Left forelimb (tissue), 1 donor: ENCODE results near the gene FTSJ1.

Experiments
- DNase-seq: peaks from one replicate; pipeline ENCODE4 v3.0.0-alpha.2; 2018; ENCODE audit warnings: low spot score

FTSJ1 gene

GRCh38 chrX:48470833-48471118, 5.2 kb upstream of the FTSJ1 start:
- no peak for DNase-seq

DNA sequence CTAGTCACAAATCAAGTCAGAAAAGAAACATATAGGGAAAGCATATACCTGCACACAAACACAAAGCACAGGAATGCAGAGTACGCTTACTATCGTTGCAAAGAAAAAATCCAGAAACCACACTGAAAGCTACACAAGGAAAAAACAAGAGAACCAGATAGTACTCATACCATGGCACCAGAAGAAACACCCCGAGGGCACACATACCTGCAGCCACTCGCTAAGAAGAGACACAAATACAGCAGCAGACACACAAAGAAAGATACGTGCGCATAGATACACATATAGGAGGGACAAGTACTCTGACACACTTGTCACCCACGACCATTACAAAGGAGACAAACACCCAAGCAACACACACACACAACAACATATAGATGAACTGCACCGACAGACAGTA, 4.5 kb upstream of the FTSJ1 start:
- no peak for DNase-seq

DNA sequence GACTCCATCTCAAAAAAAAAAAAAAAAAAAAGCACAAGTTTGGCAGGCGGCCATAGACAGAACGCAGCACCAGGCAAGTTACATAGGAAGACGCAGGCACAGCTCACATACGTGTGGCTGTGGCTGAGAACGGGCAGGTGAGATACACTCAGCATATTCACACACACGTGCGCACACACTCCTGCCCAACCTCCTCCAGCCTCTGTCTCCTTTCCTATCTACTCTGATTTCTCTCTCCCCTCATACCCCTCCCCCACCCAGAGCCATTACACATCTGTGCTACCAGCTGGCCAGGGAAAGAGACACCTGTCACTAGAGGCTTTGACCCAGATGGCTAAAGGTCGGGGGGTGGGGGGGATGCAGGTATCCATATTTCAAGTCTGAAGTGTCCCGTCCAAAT, 3.8 kb upstream of the FTSJ1 start:
- no peak for DNase-seq

DNA sequence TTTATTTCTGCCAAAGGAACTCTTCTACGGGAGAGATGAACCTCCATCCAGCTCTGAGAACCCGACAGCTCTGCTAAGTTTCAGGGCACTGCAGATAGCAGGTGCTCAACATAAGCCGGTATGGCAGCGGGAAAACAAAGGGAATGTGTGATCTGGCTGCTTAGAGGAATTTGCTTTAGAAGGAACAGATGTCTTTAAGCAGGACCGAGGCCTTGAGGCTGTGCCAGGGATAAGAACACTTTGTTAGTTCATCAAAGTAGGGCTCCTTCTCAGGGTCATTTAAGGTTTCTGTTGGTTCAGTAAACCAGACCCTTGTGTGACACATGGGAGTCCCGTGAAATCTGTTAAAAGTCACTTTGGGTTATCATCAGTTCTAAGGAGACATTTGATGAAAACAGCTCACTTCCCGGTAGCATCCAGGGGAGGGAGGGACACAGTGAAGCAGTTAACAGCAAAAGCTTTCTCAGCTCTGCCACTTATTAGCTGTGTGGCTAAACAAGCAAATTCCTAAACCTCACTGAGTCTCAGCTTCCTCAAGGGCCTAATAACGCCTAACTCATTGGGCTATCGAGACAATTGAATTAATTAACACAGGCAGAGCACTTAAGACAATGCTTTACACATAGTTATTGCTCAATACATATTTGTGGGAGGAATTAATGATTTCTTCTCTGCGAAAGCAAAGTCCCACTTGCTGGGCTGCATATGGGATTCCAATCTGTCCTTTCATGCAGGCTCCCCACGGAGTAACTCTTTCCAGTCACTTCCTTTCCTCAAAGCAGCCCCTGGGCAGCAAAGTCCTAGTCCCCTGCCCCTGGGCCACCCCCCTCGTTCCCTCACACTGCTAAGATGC, 2.9 kb upstream of the FTSJ1 start:
- DNase-seq, result no peak

GRCh38 chrX:48473704-48473990, 2.4 kb upstream of the FTSJ1 start:
- no peak for DNase-seq

GRCh38 chrX:48474127-48474526, 1.9 kb upstream of the FTSJ1 start:
- no peak for DNase-seq

DNA sequence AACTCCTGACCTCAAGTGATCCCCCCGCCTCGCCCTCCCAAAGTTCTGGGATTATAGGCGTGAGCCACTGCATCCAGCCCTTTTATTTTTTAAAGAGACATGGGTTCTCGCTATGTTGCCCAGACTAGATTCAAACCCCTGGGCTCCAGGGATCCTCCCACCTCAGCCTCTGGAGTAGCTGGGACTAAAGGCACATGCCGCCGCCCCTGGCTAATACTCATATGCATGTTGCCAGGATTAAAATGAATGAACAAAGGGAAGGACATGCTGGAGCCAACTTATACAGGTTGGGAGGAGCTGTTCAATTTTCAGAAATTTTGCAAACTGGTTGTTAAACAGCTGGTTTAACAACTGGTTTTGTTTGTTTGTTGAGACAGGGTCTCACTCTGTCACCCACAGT, 1.4 kb upstream of the FTSJ1 start:
- no peak for DNase-seq

GRCh38 chrX:48475296-48475695, 703 bp upstream of the FTSJ1 start:
- no peak for DNase-seq

DNA sequence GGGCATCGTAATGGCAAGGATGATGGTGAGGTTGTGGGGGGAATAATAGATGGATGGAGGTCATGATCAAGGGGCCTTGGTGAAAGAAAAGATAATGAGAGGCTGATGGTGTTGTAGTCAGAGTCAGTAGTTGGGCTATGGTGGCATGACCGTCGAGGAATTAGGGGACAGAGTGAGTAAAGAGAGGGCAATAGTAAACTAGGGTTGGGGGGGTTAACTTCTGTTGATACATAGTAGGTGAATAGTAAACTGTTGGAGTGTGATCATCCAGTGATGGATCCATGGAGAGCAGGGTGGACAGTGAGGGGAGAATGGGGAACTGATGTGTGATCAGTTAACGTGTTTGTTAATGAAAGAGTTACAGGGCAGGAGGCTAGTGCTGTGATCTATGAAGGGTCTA, 920 bp downstream of the FTSJ1 start:
- DNase-seq, result no peak

DNA sequence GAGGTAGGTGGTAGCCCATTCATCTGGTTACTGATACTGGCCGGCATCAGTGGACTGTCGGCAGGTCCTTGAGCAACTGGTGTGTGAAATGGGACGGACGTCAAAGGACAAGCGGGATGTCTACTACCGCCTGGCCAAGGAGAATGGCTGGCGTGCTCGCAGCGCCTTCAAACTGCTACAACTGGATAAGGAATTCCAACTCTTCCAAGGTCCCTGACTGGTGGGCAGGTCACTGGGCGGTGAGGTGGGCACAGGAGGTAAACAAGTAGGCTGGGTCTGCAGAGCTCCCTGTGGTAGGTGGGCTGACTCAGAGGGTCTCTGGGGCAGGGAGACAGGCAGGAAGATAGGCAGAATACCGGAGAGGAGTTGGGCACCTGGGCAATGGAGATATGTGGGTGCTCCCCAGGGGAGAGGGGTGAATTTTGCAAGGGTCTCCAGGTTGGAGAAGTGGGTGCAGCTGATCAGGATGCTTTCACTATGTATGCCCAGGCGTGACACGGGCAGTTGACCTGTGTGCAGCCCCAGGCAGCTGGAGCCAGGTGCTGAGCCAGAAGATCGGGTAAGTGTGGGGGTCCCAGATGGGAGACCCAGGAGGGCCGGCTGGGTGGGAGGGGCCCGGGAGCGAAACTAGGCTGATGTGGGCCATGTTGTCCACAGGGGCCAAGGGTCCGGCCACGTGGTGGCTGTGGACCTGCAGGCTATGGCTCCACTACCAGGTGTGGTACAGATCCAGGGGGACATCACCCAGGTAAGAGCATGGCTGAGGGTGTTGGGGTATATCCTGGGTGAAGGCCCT, 2.2 kb downstream of the FTSJ1 start:
- DNase-seq, result no peak

GRCh38 chrX:48478806-48479205, 2.8 kb downstream of the FTSJ1 start:
- DNase-seq, result no peak

DNA sequence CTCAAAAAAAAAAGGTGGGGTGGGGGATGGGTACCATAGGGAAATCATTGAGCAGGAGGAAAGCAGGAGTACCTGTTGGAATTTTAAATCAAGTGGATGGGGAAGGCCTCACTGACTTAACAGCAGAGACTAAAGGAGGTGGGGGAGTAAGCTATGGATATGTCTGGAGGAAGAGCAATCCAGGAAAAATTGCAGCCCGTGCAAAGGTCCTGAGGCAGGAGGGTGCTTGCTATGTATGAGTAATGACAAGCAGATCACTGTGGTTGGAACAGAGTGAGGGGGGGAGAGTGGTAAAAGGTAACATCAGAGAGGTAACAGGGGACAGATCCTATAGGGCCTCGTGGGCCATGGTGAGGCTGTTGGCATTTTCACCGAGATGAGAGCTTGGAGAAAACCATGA, 4.1 kb downstream of the FTSJ1 start:
- DNase-seq, result no peak

DNA sequence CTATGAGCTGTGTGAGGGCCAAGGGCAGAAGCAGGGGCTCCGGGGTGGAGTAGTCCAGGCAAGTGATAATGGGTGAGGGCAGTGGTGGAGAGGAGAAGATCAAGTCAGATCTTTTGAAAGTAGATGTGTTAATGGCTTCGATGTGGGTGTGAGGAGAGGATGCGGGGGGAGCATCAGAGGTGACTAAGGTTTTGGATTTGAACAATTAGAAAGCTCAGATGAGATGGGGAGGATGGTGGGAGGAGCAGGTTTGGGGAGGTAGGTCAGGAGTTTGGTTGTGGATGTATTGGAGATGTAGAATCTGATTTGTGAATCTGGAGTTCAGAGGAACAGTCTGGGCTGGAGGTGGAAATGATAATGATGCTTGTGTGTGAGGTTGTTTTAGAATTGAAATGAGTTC, 4.6 kb downstream of the FTSJ1 start:
- no peak for DNase-seq

GRCh38 chrX:48482526-48482925, 6.5 kb downstream of the FTSJ1 start:
- no peak for DNase-seq

DNA sequence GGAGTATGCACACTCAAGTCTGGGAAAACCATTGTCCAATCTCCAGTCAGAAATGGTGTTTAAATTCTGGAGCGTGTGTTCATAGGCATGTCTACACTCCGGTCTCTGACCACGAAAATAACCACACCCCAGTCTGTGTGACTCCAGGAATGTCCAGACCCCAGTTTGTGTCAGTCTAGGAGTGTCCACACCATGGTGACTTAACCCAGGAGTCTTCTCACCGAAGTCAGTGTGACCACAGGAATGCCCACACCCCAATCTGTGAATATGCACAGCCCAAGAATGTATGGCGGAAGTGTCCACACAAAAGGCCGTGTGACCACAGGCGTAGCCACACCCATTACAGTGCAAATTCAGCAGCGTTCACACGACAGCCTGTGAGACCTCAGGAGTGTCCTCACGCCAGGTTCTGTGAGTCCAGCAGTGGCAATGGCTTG, 11.4 kb downstream of the FTSJ1 start:
- no peak for DNase-seq

- DNase-seq, result no peak
Observed at GRCh38 chrX:48488034-48488433, 12.0 kb downstream of the FTSJ1 start.

GRCh38 chrX:48489296-48489695, 13.3 kb downstream of the FTSJ1 start:
- no peak for DNase-seq

GRCh38 chrX:48489892-48490291, 13.9 kb downstream of the FTSJ1 start:
- no peak for DNase-seq

DNA sequence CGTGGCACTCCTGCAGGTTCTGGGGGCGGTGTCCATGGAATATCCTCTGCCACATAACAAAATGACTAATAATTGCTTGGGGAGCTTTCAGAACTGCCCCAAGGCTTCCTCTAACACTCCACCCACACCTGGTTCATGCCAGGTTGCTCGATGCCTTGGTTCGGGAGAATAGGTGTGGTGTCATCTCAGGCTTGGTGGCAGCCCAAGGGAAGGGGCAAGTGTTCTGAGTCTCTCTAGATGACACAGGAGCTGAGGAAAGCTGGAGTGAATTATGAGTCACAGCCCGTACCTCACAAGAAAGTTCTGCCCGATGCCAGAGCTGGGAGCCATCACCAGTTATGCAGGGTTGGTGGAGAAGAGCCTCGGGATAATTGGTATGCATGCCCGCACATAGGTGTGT, 14.7 kb downstream of the FTSJ1 start:
- DNase-seq, result no peak

DNA sequence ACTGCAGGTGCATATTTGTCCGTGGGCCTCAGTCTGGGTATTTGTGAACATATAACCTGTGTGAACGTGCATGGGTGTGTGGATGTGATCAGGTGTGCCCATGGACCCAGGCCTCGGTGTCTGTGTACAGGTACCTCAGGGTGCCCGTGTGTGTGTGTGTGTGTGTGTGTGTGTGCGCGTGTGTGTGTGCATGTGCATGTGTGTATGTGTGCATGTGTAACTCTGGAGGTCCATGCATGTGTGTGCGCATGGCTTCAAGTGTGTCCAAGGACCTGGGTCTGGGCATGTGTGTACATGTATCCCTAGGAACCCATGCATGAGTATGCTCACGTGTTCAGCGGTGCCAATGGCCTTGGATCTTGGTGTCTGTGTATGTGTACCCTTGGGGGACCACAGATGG, 15.8 kb downstream of the FTSJ1 start:
- no peak for DNase-seq

DNA sequence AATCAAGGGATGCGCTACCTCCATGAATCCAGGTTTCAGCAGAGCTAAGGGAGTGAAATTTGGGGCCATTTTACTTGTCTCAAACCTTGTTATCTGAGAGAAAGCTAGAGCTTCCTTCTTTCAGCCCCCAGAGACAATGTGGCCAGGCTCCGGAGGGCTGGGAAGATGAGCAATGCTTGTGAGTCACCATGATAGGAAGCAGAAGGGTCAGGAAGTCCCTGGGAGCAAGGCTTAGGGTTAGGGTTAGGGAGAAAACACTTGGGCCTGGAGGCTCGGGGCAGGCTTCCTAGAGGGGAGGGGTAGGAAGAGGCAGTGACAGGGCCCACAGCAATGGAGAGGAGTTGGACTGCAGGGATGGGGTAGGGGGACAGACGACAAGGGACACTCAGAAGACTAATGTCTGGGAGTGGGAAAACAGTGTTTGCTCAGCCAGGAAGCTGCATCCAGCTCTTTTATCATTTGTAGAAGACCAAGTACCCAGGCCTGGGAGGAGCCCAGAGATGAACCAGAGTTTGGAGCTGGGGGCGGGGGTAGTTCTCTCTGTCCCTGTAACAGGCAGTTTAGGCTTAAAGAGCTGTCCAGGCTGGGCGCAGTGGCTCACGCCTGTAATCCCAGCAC, 16.4 kb downstream of the FTSJ1 start:
- DNase-seq, result no peak

- DNase-seq, result no peak
Observed at GRCh38 chrX:48493890-48494364, 17.9 kb downstream of the FTSJ1 start.

DNA sequence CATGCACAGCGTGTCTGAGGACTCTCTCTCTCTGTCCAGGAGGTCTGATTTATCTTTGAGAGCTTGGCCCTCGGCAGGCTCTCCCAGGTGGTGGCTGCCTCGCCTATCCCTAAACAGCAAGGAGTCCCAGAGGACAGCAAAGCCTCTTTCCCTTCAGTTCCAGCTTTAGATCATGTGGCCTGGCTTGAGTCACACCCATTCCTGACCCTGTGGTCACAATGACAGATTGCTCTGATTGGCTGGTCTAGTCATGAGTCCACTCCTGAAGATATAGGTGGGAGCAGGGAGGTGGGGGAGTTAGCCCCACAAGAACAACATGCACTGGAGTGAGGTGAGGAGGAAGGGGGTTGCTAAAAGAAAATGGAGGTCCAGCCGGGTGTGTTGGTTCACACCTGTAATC, 20.7 kb downstream of the FTSJ1 start:
- DNase-seq, result no peak
